Gastrocnemius medialis (tissue), 4 donors: Measurements from ENCODE around the gene RBKS. TPM values are rescaled to one million over a fixed set of nuclear protein-coding genes. Genes with fewer than 3 reads are reported as not detected.

Experiments used
- ATAC-seq, 2 donors: fragments of 150-250 bp; one replicate each; pipeline ENCODE4 v1.9.1; 2016
- DNase-seq, 2 donors: peaks; one replicate each; pipeline ENCODE4 v3.0.0-alpha.2; 2019
- H3K27ac ChIP-seq, 4 donors: fragments of 200-600 bp; sonication (generic); 1 replicate in 1 of 4; 2 replicates in 3 of 4; pipeline ENCODE4 v1.5.1; 2016 to 2018; ENCODE audit warnings: mild to moderate bottlenecking in 2 of 4, moderate library complexity in 1 of 4
- H3K27me3 ChIP-seq, 3 donors: fragments of 200-600 bp; sonication (generic) in 2 of 3; 1 replicate in 1 of 3; 2 replicates in 2 of 3; pipeline versions ENCODE4 v1.5.1 to v1.6.0; 2016 to 2019; ENCODE audit warnings: mild to moderate bottlenecking in 1 of 3, moderate library complexity in 1 of 3
- H3K36me3 ChIP-seq, 2 donors: fragments of 200-600 bp; sonication (generic) in 1 of 2; one replicate each; pipeline ENCODE4 v1.5.1; 2017 to 2018
- H3K4me1 ChIP-seq, 2 donors: fragments of 200-600 bp; sonication (generic) in 1 of 2; one replicate each; pipeline ENCODE4 v1.5.1; 2016 to 2017; ENCODE audit warnings: mild to moderate bottlenecking in 2 of 2
- H3K4me3 ChIP-seq, 4 donors: fragments of 200-600 bp; sonication (generic) in 3 of 4; 1 replicate in 1 of 4; 2 replicates in 3 of 4; pipeline ENCODE4 v1.5.1; 2016 to 2019; ENCODE audit warnings: mild to moderate bottlenecking in 2 of 4
- H3K9me3 ChIP-seq, 3 donors: fragments of 200-600 bp; sonication (generic) in 2 of 3; 1 replicate in 1 of 3; 2 replicates in 2 of 3; pipeline ENCODE4 v1.5.1; 2016 to 2019
- CTCF ChIP-seq, 5 experiments: fragments of 450-650 bp in 3 of 5; fragments of 200-600 bp in 2 of 5; sonication (generic) in 2 of 5; IDR thresholded peaks in 4 of 5; conservative IDR thresholded peaks in 1 of 5; 1 replicate in 4 of 5; 2 replicates in 1 of 5; pipeline ENCODE4 v1.5.1; 2016 to 2019; ENCODE audit warnings: antibody characterized with exemption in 5 of 5, mild to moderate bottlenecking in 3 of 5, moderate library complexity in 3 of 5
- POLR2A ChIP-seq, 2 donors: fragments of 450-650 bp; IDR thresholded peaks; one replicate each; pipeline ENCODE4 v1.6.1; 2017; ENCODE audit warnings: antibody characterized with exemption in 2 of 2, mild to moderate bottlenecking in 2 of 2, moderate library complexity in 2 of 2
- in situ Hi-C, 4 donors: fragments of 200-750 bp; cut with MboI; loops; one replicate each; pipeline versions ENCODE4 v1.15.0 to v1.8.0; 2017; ENCODE audit warnings: low sequenced_read_pairs in 4 of 4
- intact Hi-C: fragments of 100-400 bp; cut with DNase I; formaldehyde crosslinking; loops from one replicate; pipeline ENCODE4 v1.15.1; 2023; ENCODE audit warnings: low total_unique reads
- total RNA-seq, 4 donors: library from RNA; depleted of rRNA; stranded (reverse); fragments of >200 nt; gene quantifications; one replicate each; pipeline versions ENCODE4 v1.1.0 to v1.2.3, GENCODE V29; 2016

The RBKS gene
- total RNA-seq, 4 donors from 2014 or later: 0.41 to 5.4 (median 3.0) TPM

GRCh38 chr2:27911458-27912210 lies 21.4 kb upstream of the RBKS start:
- in situ Hi-C loops (no loop called here), intact Hi-C loops (no loop called here)
- H3K36me3 ChIP-seq: no peaks in the 10 kb centered on the region
- TF ChIP-seq CTCF (IDR thresholded peaks at IDR 0.05 in 4 of 5, conservative IDR thresholded peaks at IDR 0.05 in 1 of 5) (no peak), POLR2A (IDR thresholded peaks at IDR 0.05) (no peak)
- H3K9me3 ChIP-seq: no peaks in the 10 kb centered on the region
- ATAC-seq: no peak
- no peak for DNase-seq
- peaks cover 64 to 65% of the 10 kb centered on the region in 2 donors for H3K4me1 ChIP-seq
- H3K4me3 ChIP-seq: no peak overlapping the region
- no peaks in the 10 kb centered on the region for H3K27me3 ChIP-seq
- peak overlapping the region; percentile 78 to 93 (median 88) for H3K27ac ChIP-seq

GRCh38 chr2:27909901-27910300 lies 19.7 kb upstream of the RBKS start:
- ATAC-seq: no peak
- in situ Hi-C loops: no loop called here
- Histone ChIP-seq H3K27ac (peak overlapping the region; percentile 15 to 63 (median 19)), H3K4me1 (peaks cover 54 to 59% of the 10 kb centered on the region in 2 donors), H3K9me3 (no peaks in the 10 kb centered on the region), H3K36me3 (no peaks in the 10 kb centered on the region), H3K4me3 (no peak overlapping the region), H3K27me3 (no peaks in the 10 kb centered on the region)
- intact Hi-C loops: no loop called here
- DNase-seq: no peak
- TF ChIP-seq POLR2A (IDR thresholded peaks at IDR 0.05) (no peak), CTCF (IDR thresholded peaks at IDR 0.05 in 4 of 5, conservative IDR thresholded peaks at IDR 0.05 in 1 of 5) (no peak)

GRCh38 chr2:27907547-27907946 lies 17.4 kb upstream of the RBKS start:
- no peak for TF ChIP-seq CTCF (IDR thresholded peaks at IDR 0.05 in 4 of 5, conservative IDR thresholded peaks at IDR 0.05 in 1 of 5)
- TF ChIP-seq POLR2A (IDR thresholded peaks at IDR 0.05): no peak
- H3K27ac ChIP-seq: peak overlapping the region in 1 of 4 donors; percentile 7
- DNase-seq: no peak
- no peak for ATAC-seq
- H3K36me3 ChIP-seq: no peaks in the 10 kb centered on the region
- no peaks in the 10 kb centered on the region for H3K9me3 ChIP-seq
- no peaks in the 10 kb centered on the region for H3K27me3 ChIP-seq
- no peak overlapping the region for H3K4me3 ChIP-seq
- in situ Hi-C loops (no loop called here), intact Hi-C loops (no loop called here)
- peaks cover 50 to 54% of the 10 kb centered on the region in 2 donors for H3K4me1 ChIP-seq

- in situ Hi-C loops (no loop called here), intact Hi-C loops (no loop called here)
- Histone ChIP-seq H3K4me3 (no peak overlapping the region), H3K27me3 (no peaks in the 10 kb centered on the region), H3K9me3 (no peaks in the 10 kb centered on the region), H3K27ac (peak overlapping the region in 3 of 4 donors; percentile 19 to 53 (median 46)), H3K4me1 (peaks cover 49 to 52% of the 10 kb centered on the region in 2 donors), H3K36me3 (no peaks in the 10 kb centered on the region)
- DNase-seq (no peak), ATAC-seq (no peak)
- TF ChIP-seq CTCF (IDR thresholded peaks at IDR 0.05 in 4 of 5, conservative IDR thresholded peaks at IDR 0.05 in 1 of 5) (no peak), POLR2A (IDR thresholded peaks at IDR 0.05) (no peak)
Measured at GRCh38 chr2:27906074-27906473, 15.9 kb upstream of the RBKS start.

- no peak for DNase-seq
- Histone ChIP-seq H3K4me1 (peaks cover 42 to 47% of the 10 kb centered on the region in 2 donors), H3K27ac (peak overlapping the region in 2 of 4 donors; percentile 81 to 86), H3K36me3 (no peaks in the 10 kb centered on the region), H3K9me3 (no peaks in the 10 kb centered on the region), H3K27me3 (no peaks in the 10 kb centered on the region), H3K4me3 (no peak overlapping the region)
- TF ChIP-seq CTCF (IDR thresholded peaks at IDR 0.05 in 4 of 5, conservative IDR thresholded peaks at IDR 0.05 in 1 of 5): no peak
- TF ChIP-seq POLR2A (IDR thresholded peaks at IDR 0.05): no peak
- ATAC-seq: no peak
- intact Hi-C loops (loop anchor here (5.0 kb wide), 2 partner anchors 73 to 428 kb away; no protein-coding TSS in a partner anchor), in situ Hi-C loops (no loop called here)
Measured at GRCh38 chr2:27904405-27904665, 14.1 kb upstream of the RBKS start.
